Brain microvascular endothelial cell (primary cell): ENCODE measurements around the gene MYOT.

Experiments used
- DNase-seq: peaks from one replicate; pipeline ENCODE4 v3.0.0-alpha.2; 2020
- H3K27ac ChIP-seq: fragments of 250-450 bp; sonication (Bioruptor Pico); 2 replicates; pipeline ENCODE4 v1.5.1; 2020; ENCODE audit warnings: mild to moderate bottlenecking, moderate library complexity
- H3K27me3 ChIP-seq: fragments of 250-450 bp; sonication (Bioruptor Pico); replicated peaks from 2 replicates; pipeline ENCODE4 v1.5.1; 2020; ENCODE audit warnings: mild to moderate bottlenecking
- H3K36me3 ChIP-seq: fragments of 250-450 bp; sonication (Bioruptor Pico); replicated peaks from 2 replicates; pipeline ENCODE4 v1.5.1; 2020; ENCODE audit warnings: mild to moderate bottlenecking
- H3K4me3 ChIP-seq: 2 replicates; pipeline ENCODE4 v1.5.1; 2011; ENCODE audit warnings: low read depth, mild to moderate bottlenecking, control low read depth, low read length, moderate library complexity
- CTCF ChIP-seq: IDR thresholded peaks from 2 replicates; pipeline ENCODE4 v1.5.1; 2011; ENCODE audit warnings: low read depth, mild to moderate bottlenecking, moderate library complexity, low read length, control low read depth, inconsistent platforms; ENCODE audit errors: missing control alignments
- in situ Hi-C: cut with HindIII; loops from 2 replicates; pipeline ENCODE4 v1.10.0; 2017; ENCODE audit warnings: low sequenced_read_pairs, low pct_ligation_motif_present

The MYOT gene

DNA sequence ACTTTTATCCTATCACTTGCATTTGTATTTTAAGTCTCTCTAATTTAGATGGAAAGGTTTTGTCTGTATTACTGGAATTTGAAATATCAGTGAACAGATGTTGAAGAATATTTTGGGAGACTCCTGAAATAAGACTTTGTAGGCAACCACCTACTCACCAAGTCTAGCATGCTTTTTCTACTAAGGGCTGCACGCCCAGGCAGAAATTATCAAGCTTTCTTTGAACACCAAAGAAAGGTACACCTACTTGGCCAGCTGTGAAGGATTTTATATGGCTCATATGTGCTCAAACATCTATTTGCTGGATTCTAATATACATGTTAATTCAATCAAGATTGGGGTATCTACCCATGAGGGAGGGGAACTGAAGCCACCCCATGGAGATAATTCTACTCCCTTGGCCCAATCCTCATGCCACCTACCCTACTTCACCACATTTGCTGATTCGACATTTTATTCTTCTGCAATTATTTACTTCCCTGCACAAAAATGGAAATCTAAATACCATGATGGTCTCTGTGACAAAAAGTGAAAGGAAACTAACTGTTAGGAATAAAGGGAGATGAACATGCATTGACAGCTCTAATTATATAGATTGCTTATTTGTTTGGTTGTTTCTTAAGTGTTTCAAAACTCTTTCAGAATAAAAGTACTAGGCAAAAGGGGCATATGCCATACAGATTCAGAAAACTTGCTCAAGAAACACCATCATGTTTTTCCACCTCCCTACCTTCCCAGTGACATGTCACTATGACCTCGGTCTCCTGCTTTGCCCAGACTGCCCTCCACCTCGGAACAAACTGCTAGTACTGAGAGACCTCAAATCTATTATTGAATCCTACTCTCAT lies 895 bp upstream of the MYOT start:
- no peak for TF ChIP-seq CTCF
- H3K4me3 ChIP-seq, result no peak overlapping the region
- in situ Hi-C loops, result no loop called here
- no peak for DNase-seq
- no peak overlapping the region for H3K27ac ChIP-seq
- H3K36me3 ChIP-seq, result no peaks in the 10 kb centered on the region
- H3K27me3 ChIP-seq, result no peaks in the 10 kb centered on the region

DNA sequence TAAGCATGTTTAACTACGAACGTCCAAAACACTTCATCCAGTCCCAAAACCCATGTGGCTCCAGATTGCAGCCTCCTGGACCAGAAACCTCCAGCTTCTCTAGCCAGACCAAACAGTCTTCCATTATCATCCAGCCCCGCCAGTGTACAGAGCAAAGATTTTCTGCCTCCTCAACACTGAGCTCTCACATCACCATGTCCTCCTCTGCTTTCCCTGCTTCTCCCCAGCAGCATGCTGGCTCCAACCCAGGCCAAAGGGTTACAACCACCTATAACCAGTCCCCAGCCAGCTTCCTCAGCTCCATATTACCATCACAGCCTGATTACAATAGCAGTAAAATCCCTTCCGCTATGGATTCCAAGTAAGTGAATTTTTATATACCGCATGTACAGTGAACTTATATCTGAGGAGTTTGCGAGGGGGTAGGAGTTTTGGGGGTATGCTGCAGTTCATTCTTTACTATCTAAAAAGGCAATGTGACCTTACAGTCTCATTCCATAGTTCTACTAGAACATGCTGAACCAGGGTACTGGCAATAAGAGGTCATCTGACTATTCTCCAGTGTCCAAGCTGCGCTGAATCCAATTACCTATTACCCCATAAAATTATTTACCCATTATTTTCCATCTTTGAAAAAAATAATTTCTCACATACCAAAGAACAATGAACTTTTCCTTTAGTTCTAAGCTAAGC lies 3.1 kb downstream of the MYOT start:
- in situ Hi-C loops, result no loop called here
- no peak for TF ChIP-seq CTCF
- no peaks in the 10 kb centered on the region for H3K36me3 ChIP-seq

GRCh38 chr5:137871571-137871970 lies 3.9 kb downstream of the MYOT start:
- no peak for TF ChIP-seq CTCF
- Histone ChIP-seq H3K36me3 (no peaks in the 10 kb centered on the region), H3K27ac (no peak overlapping the region), H3K27me3 (no peaks in the 10 kb centered on the region), H3K4me3 (no peak overlapping the region)
- in situ Hi-C loops, result no loop called here
- no peak for DNase-seq

More for the DNA sequence above, 3.1 kb downstream of the MYOT start:
- Histone ChIP-seq H3K27me3 (no peaks in the 10 kb centered on the region), H3K27ac (no peak overlapping the region), H3K4me3 (no peak overlapping the region)
- no peak for DNase-seq

DNA sequence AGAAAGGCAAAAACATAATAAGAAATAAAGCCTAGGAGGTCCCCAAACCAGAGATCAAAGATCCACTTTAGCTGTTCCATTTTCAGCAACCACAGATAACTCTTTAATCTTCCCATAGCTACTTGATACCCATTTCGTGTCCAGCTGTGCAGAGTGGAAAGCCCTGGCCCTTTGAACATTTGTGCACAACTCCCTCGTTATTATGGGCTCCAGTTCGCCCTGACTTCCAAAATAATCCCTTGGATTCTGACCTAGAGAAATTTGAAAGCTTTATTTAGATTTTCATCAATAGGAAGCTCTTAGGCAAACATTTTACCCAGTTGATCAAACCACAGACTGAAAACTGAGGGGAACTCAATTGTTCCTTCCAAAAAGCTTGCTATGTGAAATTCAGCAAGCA lies 4.8 kb downstream of the MYOT start:
- H3K27ac ChIP-seq, result no peak overlapping the region
- in situ Hi-C loops, result no loop called here
- H3K27me3 ChIP-seq, result no peaks in the 10 kb centered on the region
- H3K36me3 ChIP-seq, result no peaks in the 10 kb centered on the region
- no peak overlapping the region for H3K4me3 ChIP-seq
- TF ChIP-seq CTCF, result no peak
- DNase-seq, result no peak

DNA sequence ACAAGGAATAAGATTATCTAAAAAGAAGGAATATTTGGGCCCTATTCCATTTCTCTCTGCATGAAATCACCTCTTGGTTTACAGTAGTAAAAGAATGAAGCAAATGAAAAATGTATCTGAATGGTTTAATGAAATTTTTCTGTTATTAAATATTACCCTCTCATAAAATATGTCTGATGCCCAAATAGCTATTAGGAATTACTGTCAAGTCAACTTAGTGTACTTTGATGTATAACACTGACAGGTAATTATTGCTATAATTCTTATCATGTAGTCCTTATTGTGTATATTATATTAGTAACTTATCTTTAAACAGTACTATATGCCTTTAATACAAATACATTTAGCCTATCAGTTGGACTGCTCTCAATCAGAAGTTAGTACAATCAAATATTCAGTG lies 8.4 kb downstream of the MYOT start:
- H3K27me3 ChIP-seq, result no peaks in the 10 kb centered on the region
- H3K36me3 ChIP-seq, result no peaks in the 10 kb centered on the region
- no peak overlapping the region for H3K4me3 ChIP-seq
- no peak for TF ChIP-seq CTCF
- in situ Hi-C loops, result no loop called here
- DNase-seq, result no peak
- H3K27ac ChIP-seq, result no peak overlapping the region
